CD4-positive, alpha-beta T cell (primary cell): ENCODE data around the gene HS2ST1. TPM values are rescaled to one million over a fixed set of nuclear protein-coding genes. Genes with fewer than 3 reads are reported as not detected.

ENCODE experiments used
- ATAC-seq: fragments of 200-7000 bp; cut with Tn5 transposase; one replicate; pipeline ENCODE4 v1.10.0; 2022; ENCODE audit warnings: mild to moderate bottlenecking; ENCODE audit not compliant: poor library complexity
- CTCF ChIA-PET: fragments of 350-600 bp; sonication (Branson Sonifier 250); formaldehyde crosslinking; loops from one replicate; lab custom pipeline; 2021; ENCODE audit warnings: antibody characterized with exemption, inconsistent platforms; lab: Charles Lee
- POLR2A ChIA-PET: fragments of 350-600 bp; sonication (Branson Sonifier 250); formaldehyde crosslinking; loops from one replicate; lab custom pipeline; 2021; ENCODE audit warnings: antibody characterized with exemption, inconsistent platforms; lab: Charles Lee
- DNase-seq, 14 experiments: peaks; one replicate each; pipeline ENCODE4 v3.0.0-alpha.2; 2013 to 2020; ENCODE audit warnings: mixed read lengths in 2 of 14
- H3K27ac ChIP-seq, 2 donors: one replicate each; pipeline versions ENCODE4 v1.5.1 to v1.7.0; 2013; ENCODE audit warnings: low read length in 2 of 2, low read depth in 1 of 2, mild to moderate bottlenecking in 1 of 2
- H3K27me3 ChIP-seq, 2 experiments: 1 replicate in 1 of 2; 2 replicates in 1 of 2; pipeline versions ENCODE4 v1.6.1 to v1.7.0; 2013; ENCODE audit warnings: low read length in 2 of 2, control low read depth in 1 of 2, mild to moderate bottlenecking in 1 of 2, moderate library complexity in 1 of 2; ENCODE audit not compliant: insufficient read depth in 2 of 2, control insufficient read depth in 1 of 2
- H3K36me3 ChIP-seq: one replicate; pipeline ENCODE4 v1.6.1; 2013; ENCODE audit warnings: low read length, control low read depth; ENCODE audit not compliant: insufficient read depth
- H3K4me1 ChIP-seq: one replicate; pipeline ENCODE4 v1.6.1; 2013; ENCODE audit warnings: low read length, control low read depth; ENCODE audit not compliant: insufficient read depth
- H3K4me3 ChIP-seq: one replicate; pipeline ENCODE4 v1.5.1; 2013; ENCODE audit warnings: mild to moderate bottlenecking, low read length, moderate library complexity
- H3K9me3 ChIP-seq, 2 experiments: 1 replicate in 1 of 2; 2 replicates in 1 of 2; pipeline versions ENCODE4 v1.6.1 to v1.7.0; 2013; ENCODE audit warnings: low read length in 2 of 2, mild to moderate bottlenecking in 2 of 2, control low read depth in 1 of 2, moderate library complexity in 1 of 2; ENCODE audit not compliant: control insufficient read depth in 1 of 2, insufficient read depth in 1 of 2
- H3K27ac Mint-ChIP-seq: one replicate; pipeline ENCODE4 v1.8.0; 2020; ENCODE audit warnings: mixed read lengths
- H3K27me3 Mint-ChIP-seq: one replicate; pipeline ENCODE4 v1.8.0; 2021; ENCODE audit warnings: mixed read lengths
- H3K36me3 Mint-ChIP-seq: one replicate; pipeline ENCODE4 v1.8.0; 2021; ENCODE audit warnings: low read depth, mixed read lengths
- H3K4me1 Mint-ChIP-seq: one replicate; pipeline ENCODE4 v1.8.0; 2021; ENCODE audit warnings: low read depth, mixed read lengths
- H3K4me3 Mint-ChIP-seq: one replicate; pipeline ENCODE4 v1.8.0; 2020; ENCODE audit warnings: mild to moderate bottlenecking, mixed read lengths
- H3K9me3 Mint-ChIP-seq: one replicate; pipeline ENCODE4 v1.8.0; 2020; ENCODE audit warnings: mixed read lengths
- intact Hi-C, 2 experiments: fragments of 100-400 bp; cut with DNase I in 1 of 2; cut with micrococcal nuclease in 1 of 2; formaldehyde crosslinking; loops; one replicate each; pipeline versions ENCODE4 v1.15.1 to v1.9.0; 2023 to 2025; cut with DNase I, micrococcal nuclease
- total RNA-seq, 174 experiments: library from RNA in 2 of 174; stranded (reverse) in 2 of 174; gene quantifications; one replicate each; pipeline ENCODE4 v1.2.3 and lab custom pipeline; 2021 to 2026
- TF ChIP-seq, protein P1 (sequence below): fragments of 200-600 bp; IDR thresholded peaks from one replicate; pipeline ENCODE4 v1.8.0; 2022; ENCODE audit warnings: antibody characterized with exemption, mild to moderate bottlenecking

Gene HS2ST1
- total RNA-seq, 2 experiments from 2014 or later, result 6.7 to 6.9 TPM

DNA sequence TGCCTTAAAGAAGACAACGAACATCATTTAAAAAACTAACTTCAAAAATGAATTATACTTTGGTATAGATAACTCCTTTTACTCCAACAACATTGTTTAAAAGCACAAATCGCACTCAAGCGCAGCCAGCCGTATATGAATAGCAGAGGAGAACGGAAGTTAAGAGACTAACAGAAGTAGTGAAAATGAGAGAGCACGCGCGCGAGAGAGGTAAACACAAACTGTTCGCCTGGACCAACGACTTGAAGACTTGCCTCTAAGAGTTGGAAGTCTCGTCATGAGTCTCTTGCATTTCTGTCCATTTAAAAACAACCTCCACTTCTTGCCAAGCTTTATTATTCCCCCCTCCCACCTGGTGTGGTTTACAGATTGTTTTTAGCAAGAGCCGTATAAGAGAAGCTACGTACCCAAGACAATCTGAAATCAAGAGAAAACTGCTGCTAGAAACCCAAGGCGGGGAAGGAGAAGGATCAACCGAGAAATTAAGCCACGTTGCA lies 988 bp upstream of the HS2ST1 start:
- peak overlapping the region; percentile 95 to 96 for H3K27ac ChIP-seq
- H3K4me3 ChIP-seq, result peak overlapping the region; percentile 64
- H3K27ac Mint-ChIP-seq, result no peak overlapping the region
- peaks cover 4% of the 10 kb centered on the region for H3K36me3 ChIP-seq
- ATAC-seq (no peak), DNase-seq (peak in 13 of 14 experiments; percentile 3 to 63 (median 16))
- intact Hi-C loops, result loop anchor here (5.0 to 10.0 kb wide), 4 partner anchors 209 to 526 kb away; partner anchors contain the start of genes SH3GLB1 (in 2 of the 2) and ODF2L (in 1 of the 2)
- no peaks in the 10 kb centered on the region for H3K9me3 ChIP-seq
- no peaks in the 10 kb centered on the region for H3K27me3 Mint-ChIP-seq
- H3K36me3 Mint-ChIP-seq, result peaks cover 38% of the 10 kb centered on the region
- peaks cover 25% of the 10 kb centered on the region for H3K4me1 ChIP-seq
- POLR2A ChIA-PET, result interaction anchor here (0.5 to 5.7 kb wide), 17 partner anchors 10 to 1770 kb away, joined by 3 to 103 read pairs (median 6); partner anchors contain the start of genes BCL10, LMO4, ODF2L and PKN2
- TF ChIP-seq, protein P1, sequence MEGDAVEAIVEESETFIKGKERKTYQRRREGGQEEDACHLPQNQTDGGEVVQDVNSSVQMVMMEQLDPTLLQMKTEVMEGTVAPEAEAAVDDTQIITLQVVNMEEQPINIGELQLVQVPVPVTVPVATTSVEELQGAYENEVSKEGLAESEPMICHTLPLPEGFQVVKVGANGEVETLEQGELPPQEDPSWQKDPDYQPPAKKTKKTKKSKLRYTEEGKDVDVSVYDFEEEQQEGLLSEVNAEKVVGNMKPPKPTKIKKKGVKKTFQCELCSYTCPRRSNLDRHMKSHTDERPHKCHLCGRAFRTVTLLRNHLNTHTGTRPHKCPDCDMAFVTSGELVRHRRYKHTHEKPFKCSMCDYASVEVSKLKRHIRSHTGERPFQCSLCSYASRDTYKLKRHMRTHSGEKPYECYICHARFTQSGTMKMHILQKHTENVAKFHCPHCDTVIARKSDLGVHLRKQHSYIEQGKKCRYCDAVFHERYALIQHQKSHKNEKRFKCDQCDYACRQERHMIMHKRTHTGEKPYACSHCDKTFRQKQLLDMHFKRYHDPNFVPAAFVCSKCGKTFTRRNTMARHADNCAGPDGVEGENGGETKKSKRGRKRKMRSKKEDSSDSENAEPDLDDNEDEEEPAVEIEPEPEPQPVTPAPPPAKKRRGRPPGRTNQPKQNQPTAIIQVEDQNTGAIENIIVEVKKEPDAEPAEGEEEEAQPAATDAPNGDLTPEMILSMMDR, result no peak
- H3K4me1 Mint-ChIP-seq, result peaks cover 59% of the 10 kb centered on the region
- CTCF ChIA-PET, result interaction anchor here (2.7 kb wide), 1 partner anchor 209 kb away, joined by 17 read pairs; the partner anchor contains the start of gene SH3GLB1
- H3K27me3 ChIP-seq, result no peaks in the 10 kb centered on the region
- no peaks in the 10 kb centered on the region for H3K9me3 Mint-ChIP-seq
- H3K4me3 Mint-ChIP-seq, result no peak overlapping the region

DNA sequence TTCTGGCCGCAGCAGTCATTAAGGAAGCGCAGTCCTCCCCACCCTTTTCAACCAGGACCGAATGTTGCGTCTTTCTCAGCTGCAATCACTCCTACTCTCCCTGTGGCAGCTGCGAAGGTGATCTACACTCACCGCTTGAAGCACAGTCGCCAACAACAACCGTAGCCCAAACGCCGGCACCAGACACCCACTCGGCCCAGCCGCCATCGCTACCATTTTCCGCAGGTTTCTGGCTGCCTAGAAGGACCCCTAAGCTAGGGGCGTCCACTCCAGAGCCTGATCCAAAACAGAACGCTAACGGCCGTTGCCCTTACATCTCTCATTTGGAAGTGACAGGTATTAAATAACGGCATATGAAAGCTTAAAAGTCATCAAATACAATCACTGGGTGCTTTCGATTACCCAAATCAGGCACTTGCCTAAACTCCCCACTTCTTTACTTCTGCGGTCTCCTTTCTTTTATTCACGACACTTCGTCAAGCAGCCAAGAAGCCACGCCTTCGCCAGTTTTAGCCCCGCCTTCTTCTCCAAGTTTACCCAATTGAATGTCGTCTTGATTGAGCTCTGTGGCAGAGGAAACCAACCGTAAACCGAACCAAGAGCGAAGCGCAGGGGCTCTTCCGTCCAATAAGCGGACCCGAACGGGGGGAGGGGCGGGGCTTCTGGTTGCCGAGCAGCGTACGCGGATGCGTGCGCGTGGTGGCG lies 387 bp upstream of the HS2ST1 start, which contains the start of gene SELENOF:
TSS of gene SELENOF (minus strand) at position 231 of the 705 bp plus-strand sequence. CDS start at position 216, 15 bp downstream.
- peak within 1 kb of the TSS; percentile 90 for H3K4me3 ChIP-seq
- no peaks in the 10 kb centered on the region for H3K27me3 ChIP-seq
- H3K27ac ChIP-seq, result peak within 1 kb of the TSS; percentile 95 to 96
- Mint-ChIP-seq H3K27me3 (no peaks in the 10 kb centered on the region), H3K4me3 (no peak within 1 kb of the TSS), H3K36me3 (peaks cover 32% of the 10 kb centered on the region), H3K4me1 (peaks cover 53% of the 10 kb centered on the region), H3K9me3 (no peaks in the 10 kb centered on the region), H3K27ac (no peak within 1 kb of the TSS)
- peaks cover 4% of the 10 kb centered on the region for H3K36me3 ChIP-seq
- H3K4me1 ChIP-seq, result peaks cover 25% of the 10 kb centered on the region
- intact Hi-C loops, result loop anchor here (2.0 to 10.0 kb wide), 6 partner anchors 131 to 527 kb away; partner anchors contain the start of genes SH3GLB1 (in 2 of the 2) and ODF2L (in 1 of the 2)
- peak; percentile 98 to 100 (median 99) for DNase-seq
- TF ChIP-seq, protein P1, result no peak
- H3K9me3 ChIP-seq, result no peaks in the 10 kb centered on the region
- ATAC-seq, result peak; percentile 88
- ChIA-PET POLR2A (interaction anchor here (0.5 to 5.7 kb wide), 26 partner anchors 11 to 1977 kb away, joined by 3 to 103 read pairs (median 5); partner anchors contain the start of genes BCL10, LMO4, ODF2L and PKN2), CTCF (interaction anchor here (2.7 kb wide), 1 partner anchor 210 kb away, joined by 17 read pairs; the partner anchor contains the start of gene SH3GLB1)

DNA sequence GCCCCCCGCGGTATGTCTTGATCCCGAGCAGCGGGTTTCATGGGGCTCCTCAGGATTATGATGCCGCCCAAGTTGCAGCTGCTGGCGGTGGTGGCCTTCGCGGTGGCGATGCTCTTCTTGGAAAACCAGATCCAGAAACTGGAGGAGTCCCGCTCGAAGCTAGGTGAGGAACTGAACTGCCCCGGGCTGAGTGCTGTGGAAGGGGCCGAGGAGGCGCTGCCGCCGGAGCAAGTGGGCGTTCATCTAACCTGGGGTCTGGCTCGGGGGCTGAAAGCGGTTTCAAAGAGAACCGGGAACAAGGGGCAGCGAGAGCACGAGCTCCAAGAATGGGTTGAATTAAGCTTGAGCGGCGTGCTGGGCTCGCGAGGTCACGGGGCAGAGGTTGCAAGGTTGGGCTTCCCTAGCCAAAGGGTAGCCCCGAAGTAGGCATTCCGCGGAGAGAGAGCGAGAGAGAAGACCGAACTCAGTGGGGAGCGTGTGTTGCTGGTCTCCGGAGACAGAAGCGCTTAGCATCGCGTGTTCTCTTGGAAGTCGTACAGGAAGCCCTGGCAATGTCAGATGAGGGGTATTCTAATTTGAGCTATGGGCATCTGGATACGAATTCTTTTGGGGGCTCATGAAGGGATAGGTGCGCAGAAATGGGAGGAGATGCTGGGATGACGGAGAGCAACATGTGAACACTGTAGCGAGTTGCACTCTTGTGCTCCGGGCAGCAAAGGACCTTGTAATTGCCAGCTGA lies 732 bp downstream of the HS2ST1 start:
- H3K4me3 ChIP-seq, result peak overlapping the region; percentile 90
- no peaks in the 10 kb centered on the region for H3K9me3 Mint-ChIP-seq
- intact Hi-C loops, result loop anchor here (2.0 to 10.0 kb wide), 7 partner anchors 130 to 528 kb away; partner anchors contain the start of genes SH3GLB1 (in 2 of the 2) and ODF2L (in 1 of the 2)
- H3K27ac ChIP-seq, result peak overlapping the region; percentile 72 to 74
- H3K27ac Mint-ChIP-seq, result no peak overlapping the region
- no peaks in the 10 kb centered on the region for H3K27me3 Mint-ChIP-seq
- DNase-seq (peak; percentile 14 to 75 (median 35)), ATAC-seq (peak; percentile 6)
- no peaks in the 10 kb centered on the region for H3K9me3 ChIP-seq
- H3K27me3 ChIP-seq, result no peaks in the 10 kb centered on the region
- TF ChIP-seq, protein P1, result no peak
- H3K4me1 ChIP-seq, result peaks cover 20% of the 10 kb centered on the region
- ChIA-PET CTCF (interaction anchor here (1.3 to 1.4 kb wide), 3 partner anchors 14 to 210 kb away, joined by 3 to 8 read pairs (median 4); partner anchors contain the start of gene SH3GLB1), POLR2A (interaction anchor here (0.6 to 5.7 kb wide), 10 partner anchors 19 to 1769 kb away, joined by 3 to 103 read pairs (median 4); partner anchors contain the start of genes BCL10, ODF2L, PKN2 and SH3GLB1)
- no peak overlapping the region for H3K4me3 Mint-ChIP-seq
- peaks cover 29% of the 10 kb centered on the region for H3K36me3 Mint-ChIP-seq
- peaks cover under 1% of the 10 kb centered on the region for H3K36me3 ChIP-seq
- peaks cover 46% of the 10 kb centered on the region for H3K4me1 Mint-ChIP-seq
